ENCODE data around the gene PBX1. TPM values are rescaled to one million over a fixed set of nuclear protein-coding genes. Genes with fewer than 3 reads are reported as not detected.

PBX1 gene
- total and polyA plus RNA-seq, 7 donors, result 6.7 to 168 (median 118) TPM

DNA sequence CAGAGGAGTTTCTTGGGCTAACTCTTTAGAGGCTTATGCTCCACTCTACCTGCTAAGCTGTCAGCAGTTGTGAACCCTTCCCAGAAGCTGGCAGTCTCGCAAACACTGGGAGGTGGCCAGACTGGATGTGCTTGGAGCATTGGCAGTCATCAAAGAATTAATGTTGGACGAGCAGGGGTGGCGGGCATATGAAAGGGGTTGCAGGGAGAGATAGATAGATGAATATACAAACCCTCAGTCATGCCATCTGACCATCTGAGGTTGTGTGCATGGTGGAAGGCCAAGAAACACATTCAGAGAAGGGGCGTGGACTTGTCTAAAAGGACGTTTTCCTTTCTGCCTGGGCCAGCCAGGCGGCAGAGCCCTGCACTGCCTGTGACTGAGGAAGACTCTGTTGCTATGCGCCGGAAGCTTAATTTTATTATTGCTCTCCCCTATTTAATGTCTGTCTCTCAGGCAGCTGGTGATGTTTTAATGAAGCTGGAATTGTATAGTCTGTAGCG lies 164.4 kb downstream of the PBX1 start:
- TF ChIP-seq EP300 (IDR thresholded peaks at IDR 0.05) (no peak), POLR2AphosphoS5 (IDR thresholded peaks at IDR 0.05) (no peak), POLR2A (IDR thresholded peaks at IDR 0.05) (no peak)
- TF ChIP-seq, protein P1, sequence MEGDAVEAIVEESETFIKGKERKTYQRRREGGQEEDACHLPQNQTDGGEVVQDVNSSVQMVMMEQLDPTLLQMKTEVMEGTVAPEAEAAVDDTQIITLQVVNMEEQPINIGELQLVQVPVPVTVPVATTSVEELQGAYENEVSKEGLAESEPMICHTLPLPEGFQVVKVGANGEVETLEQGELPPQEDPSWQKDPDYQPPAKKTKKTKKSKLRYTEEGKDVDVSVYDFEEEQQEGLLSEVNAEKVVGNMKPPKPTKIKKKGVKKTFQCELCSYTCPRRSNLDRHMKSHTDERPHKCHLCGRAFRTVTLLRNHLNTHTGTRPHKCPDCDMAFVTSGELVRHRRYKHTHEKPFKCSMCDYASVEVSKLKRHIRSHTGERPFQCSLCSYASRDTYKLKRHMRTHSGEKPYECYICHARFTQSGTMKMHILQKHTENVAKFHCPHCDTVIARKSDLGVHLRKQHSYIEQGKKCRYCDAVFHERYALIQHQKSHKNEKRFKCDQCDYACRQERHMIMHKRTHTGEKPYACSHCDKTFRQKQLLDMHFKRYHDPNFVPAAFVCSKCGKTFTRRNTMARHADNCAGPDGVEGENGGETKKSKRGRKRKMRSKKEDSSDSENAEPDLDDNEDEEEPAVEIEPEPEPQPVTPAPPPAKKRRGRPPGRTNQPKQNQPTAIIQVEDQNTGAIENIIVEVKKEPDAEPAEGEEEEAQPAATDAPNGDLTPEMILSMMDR (IDR thresholded peaks at IDR 0.05), result no peak
- intact Hi-C loops (cut with DNase I), result no loop called here
- H3K9me3 ChIP-seq, result no peaks in the 10 kb centered on the region
- peak overlapping the region in 3 of 4 donors; percentile 15 to 44 (median 42) for H3K27ac ChIP-seq
- H3K4me1 ChIP-seq, result peaks cover 0 to 84% (median 75%) of the 10 kb centered on the region in 4 donors
- DNase-seq, result no peak
- H3K36me3 ChIP-seq, result no peaks in the 10 kb centered on the region
- H3K27me3 ChIP-seq, result no peaks in the 10 kb centered on the region
- H3K4me3 ChIP-seq, result no peak overlapping the region
- 86 to 89% methylated on average over 9 of the region's 9 CpGs for WGBS, 2 donors

DNA sequence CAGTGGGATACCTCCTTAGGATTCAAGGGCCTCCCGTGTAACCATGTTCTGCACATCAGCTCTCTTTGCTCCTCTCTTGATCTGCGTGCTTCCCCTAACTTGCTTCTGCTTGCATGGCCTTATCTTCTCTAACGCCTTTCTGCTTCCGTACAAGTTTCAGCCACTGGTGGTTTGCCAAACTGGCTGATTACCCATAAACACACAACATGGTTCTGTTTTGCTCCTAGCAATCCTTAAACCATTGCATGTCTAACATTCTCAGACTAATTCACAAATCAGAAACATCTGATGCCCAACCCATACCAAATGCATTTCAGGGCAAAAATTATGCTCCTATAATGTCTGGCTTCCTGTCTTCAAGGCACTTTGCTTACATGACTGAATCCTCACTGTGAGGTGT lies 166.4 kb downstream of the PBX1 start:
- Histone ChIP-seq H3K9me3 (no peaks in the 10 kb centered on the region), H3K36me3 (no peaks in the 10 kb centered on the region), H3K4me3 (no peak overlapping the region), H3K27ac (peak overlapping the region in 2 of 4 donors; percentile 3), H3K27me3 (no peaks in the 10 kb centered on the region), H3K4me1 (peaks cover 0 to 74% (median 54%) of the 10 kb centered on the region in 4 donors)
- TF ChIP-seq, protein P1 (IDR thresholded peaks at IDR 0.05), result no peak
- no peak for TF ChIP-seq POLR2A (IDR thresholded peaks at IDR 0.05)
- intact Hi-C loops (cut with DNase I), result no loop called here
- 77 to 78% methylated on average over 4 of the region's 4 CpGs for WGBS, 2 donors
- DNase-seq, result no peak

DNA sequence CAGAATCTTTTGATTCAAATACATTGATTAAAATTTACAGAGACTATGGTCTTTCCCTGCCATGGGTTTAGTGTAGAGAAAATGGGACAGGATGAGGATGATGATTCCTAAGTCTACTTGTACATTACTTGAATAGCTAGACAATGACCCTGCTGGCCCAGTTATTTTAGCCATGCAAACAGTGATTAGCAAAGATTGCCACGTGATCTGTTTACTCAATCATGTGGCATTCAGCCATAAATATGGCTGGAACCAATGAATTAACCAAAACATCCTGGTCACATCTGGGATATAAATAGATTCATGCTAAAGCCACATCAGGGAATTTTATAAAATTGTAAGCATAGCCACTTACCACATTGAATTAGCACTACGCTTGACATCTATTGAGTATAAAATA lies 167.3 kb downstream of the PBX1 start:
- H3K4me3 ChIP-seq, result no peak overlapping the region
- no peak for DNase-seq
- TF ChIP-seq POLR2AphosphoS5 (IDR thresholded peaks at IDR 0.05), result no peak
- no peak for TF ChIP-seq POLR2A (IDR thresholded peaks at IDR 0.05)
- TF ChIP-seq EP300 (IDR thresholded peaks at IDR 0.05), result no peak
- intact Hi-C loops (cut with DNase I), result no loop called here
- no peaks in the 10 kb centered on the region for H3K9me3 ChIP-seq
- 56 to 67% methylated on average over 2 of the region's 2 CpGs for WGBS, 2 donors
- no peak overlapping the region for H3K27ac ChIP-seq
- peaks cover 0 to 68% (median 50%) of the 10 kb centered on the region in 4 donors for H3K4me1 ChIP-seq
- H3K36me3 ChIP-seq, result no peaks in the 10 kb centered on the region
- no peaks in the 10 kb centered on the region for H3K27me3 ChIP-seq

DNA sequence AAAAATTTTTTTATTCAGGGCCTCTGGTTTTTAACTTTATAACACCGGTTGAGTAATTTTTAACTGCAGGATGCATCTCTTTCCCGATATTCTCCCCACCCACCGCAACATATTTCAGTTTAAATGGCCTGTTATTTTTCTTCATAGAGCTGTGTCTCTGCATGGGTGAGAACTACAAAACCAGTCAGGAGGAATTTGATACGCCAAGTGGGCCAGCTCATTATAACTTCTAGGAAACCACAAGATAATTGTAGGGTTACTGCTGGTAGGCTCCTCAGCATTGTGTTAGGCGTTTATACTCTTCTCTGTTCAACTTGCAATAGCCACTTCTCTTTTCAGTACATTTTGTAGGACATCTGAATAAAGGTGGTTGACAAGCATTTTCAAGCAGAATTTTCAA lies 169.7 kb downstream of the PBX1 start:
- Histone ChIP-seq H3K9me3 (no peaks in the 10 kb centered on the region), H3K4me3 (no peak overlapping the region), H3K27ac (no peak overlapping the region), H3K4me1 (peaks cover 0 to 45% (median 33%) of the 10 kb centered on the region in 4 donors), H3K36me3 (no peaks in the 10 kb centered on the region), H3K27me3 (no peaks in the 10 kb centered on the region)
- DNase-seq, result no peak
- WGBS, 2 donors, result 84 to 92% methylated on average over 5 of the region's 5 CpGs
- TF ChIP-seq, protein P1 (IDR thresholded peaks at IDR 0.05), result no peak
- TF ChIP-seq POLR2AphosphoS5 (IDR thresholded peaks at IDR 0.05), result no peak
- no peak for TF ChIP-seq POLR2A (IDR thresholded peaks at IDR 0.05)
- no peak for TF ChIP-seq EP300 (IDR thresholded peaks at IDR 0.05)
- intact Hi-C loops (cut with DNase I), result no loop called here

DNA sequence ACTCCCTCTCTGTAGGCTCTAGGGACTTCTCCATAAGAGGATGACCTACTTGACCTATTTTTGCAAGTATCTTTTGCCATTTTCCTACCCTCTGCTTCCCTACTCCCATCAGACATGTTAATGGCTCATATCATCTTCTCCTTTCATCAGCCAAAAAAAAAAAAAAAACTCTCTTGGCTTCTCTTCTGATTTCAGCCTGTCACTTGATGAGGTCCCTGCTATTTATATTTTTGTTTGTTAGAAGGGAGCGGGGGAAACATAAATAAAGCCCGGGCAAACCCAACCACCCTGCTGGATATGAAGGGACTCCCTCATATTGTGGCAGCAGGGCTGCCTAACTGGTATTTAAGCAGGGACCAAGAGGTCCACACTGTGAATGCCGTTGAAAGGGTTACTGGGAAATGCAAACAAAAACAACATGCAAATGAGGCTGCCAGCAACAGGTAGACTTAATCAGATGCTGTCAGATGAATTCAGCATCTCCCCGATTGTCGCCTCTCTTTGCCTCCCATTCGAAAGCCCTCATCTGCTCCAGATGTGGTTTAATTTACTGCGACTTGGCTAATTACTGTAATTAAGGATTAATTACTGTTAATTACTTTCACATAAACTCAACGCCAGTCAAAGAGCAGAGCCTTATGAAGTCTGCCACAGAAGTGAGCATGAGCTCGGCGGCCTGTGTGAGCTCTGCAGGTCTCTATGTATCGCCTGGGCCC lies 172.3 kb downstream of the PBX1 start:
- Histone ChIP-seq H3K27me3 (no peaks in the 10 kb centered on the region), H3K4me1 (peaks cover 0 to 38% (median 19%) of the 10 kb centered on the region in 4 donors), H3K4me3 (no peak overlapping the region), H3K36me3 (no peaks in the 10 kb centered on the region), H3K9me3 (no peaks in the 10 kb centered on the region), H3K27ac (no peak overlapping the region)
- DNase-seq, result no peak
- intact Hi-C loops (cut with DNase I), result no loop called here
- WGBS, 2 donors, result 89 to 91% methylated on average over 11 of the region's 11 CpGs
- no peak for TF ChIP-seq EP300 (IDR thresholded peaks at IDR 0.05)
- TF ChIP-seq POLR2A (IDR thresholded peaks at IDR 0.05), result no peak

Data from sigmoid colon (tissue), 7 donors.